DND-41 (cell line): ENCODE data around the gene ABCG1.

Experiments
- CTCF ChIP-seq: IDR thresholded peaks from 2 replicates; pipeline ENCODE4 v1.5.1; 2012; ENCODE audit warnings: borderline replicate concordance, low read length, moderate library complexity, mild to moderate bottlenecking; ENCODE audit not compliant: poor library complexity, severe bottlenecking; ENCODE audit errors: extremely low read depth
- EZH2 ChIP-seq: IDR thresholded peaks from 3 replicates; pipeline ENCODE4 v1.6.1; 2012; ENCODE audit warnings: borderline replicate concordance, low read depth, mild to moderate bottlenecking, moderate library complexity, low read length, inconsistent platforms; ENCODE audit not compliant: severe bottlenecking

GRCh38 chr21:42208801-42209490 is 10.0 kb upstream of the ABCG1 start:
- TF ChIP-seq CTCF, result no peak
- TF ChIP-seq EZH2, result no peak
